Upper lobe of right lung (tissue), 1 donor: ENCODE results near the gene ETV5. TPM values are rescaled to one million over a fixed set of nuclear protein-coding genes. Genes with fewer than 3 reads are reported as not detected.

ENCODE experiments used
- ATAC-seq: fragments of 200-7000 bp; cut with Tn5 transposase; one replicate; pipeline ENCODE4 v1.9.1; 2020; ENCODE audit warnings: mild to moderate bottlenecking, moderate library complexity
- DNase-seq: peaks from one replicate; pipeline ENCODE4 v3.0.0-alpha.2; 2020
- H3K27ac ChIP-seq: fragments of 200-600 bp; one replicate; pipeline ENCODE4 v1.8.0; 2022
- H3K27me3 ChIP-seq: fragments of 200-600 bp; one replicate; pipeline ENCODE4 v1.8.0; 2022; ENCODE audit warnings: mild to moderate bottlenecking
- H3K36me3 ChIP-seq: fragments of 200-600 bp; one replicate; pipeline ENCODE4 v1.8.0; 2022
- H3K4me1 ChIP-seq: fragments of 200-600 bp; one replicate; pipeline ENCODE4 v1.8.0; 2022
- H3K4me3 ChIP-seq: fragments of 200-600 bp; one replicate; pipeline ENCODE4 v1.8.0; 2022; ENCODE audit warnings: mild to moderate bottlenecking
- H3K9me3 ChIP-seq: fragments of 200-600 bp; one replicate; pipeline ENCODE4 v1.8.0; 2022
- CTCF ChIP-seq: fragments of 200-600 bp; IDR thresholded peaks from one replicate; pipeline ENCODE4 v1.8.0; 2022; ENCODE audit warnings: antibody characterized with exemption
- intact Hi-C: fragments of 100-400 bp; cut with DNase I; formaldehyde crosslinking; loops from one replicate; pipeline ENCODE4 v1.11.0; 2022
- total RNA-seq: library from RNA; stranded (reverse); fragmentation: NEBNext Ultra II Directional; extraction: Animal tissue kit (Norgen Biotek cat#: 25700); gene quantifications from one replicate; pipeline ENCODE4 v1.2.1, GENCODE V29; 2021
- donor health status: DM: no; HTN: yes; CAD: no; lungs with severe emphysema.

Gene ETV5
- total RNA-seq, 1 donor from 2014 or later: 56.3 TPM

GRCh38 chr3:186060222-186060621 lies 48.7 kb downstream of the ETV5 start:
- intact Hi-C loops: no loop called here
- Histone ChIP-seq H3K36me3 (peaks cover 65% of the 10 kb centered on the region), H3K9me3 (no peaks in the 10 kb centered on the region), H3K4me1 (no peaks in the 10 kb centered on the region), H3K27ac (no peak overlapping the region), H3K4me3 (no peak overlapping the region), H3K27me3 (no peaks in the 10 kb centered on the region)
- TF ChIP-seq CTCF: no peak
- DNase-seq: no peak
- ATAC-seq: no peak

- Histone ChIP-seq H3K4me3 (no peak overlapping the region), H3K27me3 (no peaks in the 10 kb centered on the region), H3K4me1 (no peaks in the 10 kb centered on the region), H3K36me3 (peaks cover 57% of the 10 kb centered on the region), H3K27ac (no peak overlapping the region), H3K9me3 (no peaks in the 10 kb centered on the region)
- DNase-seq: no peak
- TF ChIP-seq CTCF: no peak
- ATAC-seq: no peak
- intact Hi-C loops: no loop called here
Measured at GRCh38 chr3:186059192-186059591, 49.7 kb downstream of the ETV5 start.

- ATAC-seq: no peak
- Histone ChIP-seq H3K9me3 (no peaks in the 10 kb centered on the region), H3K36me3 (peaks cover 54% of the 10 kb centered on the region), H3K4me1 (no peaks in the 10 kb centered on the region), H3K27ac (no peak overlapping the region), H3K27me3 (no peaks in the 10 kb centered on the region), H3K4me3 (no peak overlapping the region)
- TF ChIP-seq CTCF: no peak
- intact Hi-C loops: no loop called here
- no peak for DNase-seq
Measured at GRCh38 chr3:186058225-186058624, 50.7 kb downstream of the ETV5 start.

GRCh38 chr3:186057594-186057993 lies 51.3 kb downstream of the ETV5 start:
- Histone ChIP-seq H3K4me1 (no peaks in the 10 kb centered on the region), H3K9me3 (no peaks in the 10 kb centered on the region), H3K27me3 (no peaks in the 10 kb centered on the region), H3K27ac (no peak overlapping the region), H3K36me3 (peaks cover 48% of the 10 kb centered on the region), H3K4me3 (no peak overlapping the region)
- DNase-seq: no peak
- no peak for ATAC-seq
- TF ChIP-seq CTCF: no peak
- intact Hi-C loops: no loop called here

GRCh38 chr3:186054792-186055352 lies 54.0 kb downstream of the ETV5 start:
- ATAC-seq (no peak), DNase-seq (no peak)
- intact Hi-C loops: no loop called here
- H3K4me1 ChIP-seq: no peaks in the 10 kb centered on the region
- TF ChIP-seq CTCF: no peak
- H3K27me3 ChIP-seq: no peaks in the 10 kb centered on the region
- no peak overlapping the region for H3K4me3 ChIP-seq
- H3K9me3 ChIP-seq: no peaks in the 10 kb centered on the region
- no peak overlapping the region for H3K27ac ChIP-seq
- H3K36me3 ChIP-seq: peaks cover 58% of the 10 kb centered on the region
